NOMO-1 treated with DMSO at 0.1 percent for 48 hours (cell line): ENCODE data around the gene UBXN10.

Experiments used
- DNase-seq: peaks from one replicate; lab custom pipeline; 2025; ENCODE audit not compliant: unreplicated experiment; lab: John Stamatoyannopoulos, UW

The UBXN10 gene

GRCh38 chr1:20233394-20233793 is 47.5 kb downstream of the UBXN10 start:
- peak; percentile 29 for DNase-seq

GRCh38 chr1:20233866-20234265 is 48.0 kb downstream of the UBXN10 start:
- no peak for DNase-seq

- no peak for DNase-seq
Measured at GRCh38 chr1:20234788-20235535, 49.1 kb downstream of the UBXN10 start.

GRCh38 chr1:20237646-20238045 is 51.8 kb downstream of the UBXN10 start:
- no peak for DNase-seq

- DNase-seq = no peak
Measured at GRCh38 chr1:20240012-20240411, 54.1 kb downstream of the UBXN10 start.

GRCh38 chr1:20242890-20243479 is 57.1 kb downstream of the UBXN10 start:
- no peak for DNase-seq
